Renal cortex interstitium (tissue), 11 donors: ENCODE results near the gene HES1. TPM values are rescaled to one million over a fixed set of nuclear protein-coding genes. Genes with fewer than 3 reads are reported as not detected.
A peak's percentile ranks its signal among the peaks of the same experiment; 100 is the strongest.
"Not testable (repeated sequence)": the region's sequence is repeated elsewhere in the genome, so short reads cannot be mapped to it uniquely, and the experiment has no call there.

Source experiments
- DNase-seq, 11 donors: peaks; one replicate each; pipeline ENCODE4 v3.0.0-alpha.2; 2013; ENCODE audit warnings: low read depth in 9 of 11, low spot score in 4 of 11; ENCODE audit errors: extremely low read depth in 1 of 11
- polyA plus RNA-seq, 3 donors: library from polyadenylated mRNA; unstranded; fragments of 120-200 nt; gene quantifications; one replicate each; pipeline ENCODE4 v1.2.1, GENCODE V29; 2013; ENCODE audit not compliant: insufficient read length in 3 of 3

The HES1 gene
- polyA plus RNA-seq, 3 donors, result 73.7 to 94.9 (median 76.1) TPM

- DNase-seq, result not testable (repeated sequence)
These were observed 15.0 kb downstream of the HES1 start for GRCh38 chr3:194150935-194151302.

- no peak for DNase-seq
These were observed 18.4 kb downstream of the HES1 start for GRCh38 chr3:194154346-194154745.

GRCh38 chr3:194156095-194156494 is 20.1 kb downstream of the HES1 start:
- DNase-seq, result no peak

- no peak for DNase-seq
These were observed 23.0 kb downstream of the HES1 start for GRCh38 chr3:194158942-194159439.

- DNase-seq, result no peak
These were observed 24.2 kb downstream of the HES1 start for GRCh38 chr3:194160158-194160557.

- no peak for DNase-seq
These were observed 25.4 kb downstream of the HES1 start for GRCh38 chr3:194161131-194162045.

- no peak for DNase-seq
These were observed 26.2 kb downstream of the HES1 start for GRCh38 chr3:194162070-194162678.

- no peak for DNase-seq
These were observed 27.1 kb downstream of the HES1 start for GRCh38 chr3:194162817-194163584.

GRCh38 chr3:194163697-194164096 is 27.7 kb downstream of the HES1 start:
- DNase-seq, result peak in 3 of 11 donors; percentile 57 to 65 (median 60)

- no peak for DNase-seq
These were observed 28.9 kb downstream of the HES1 start for GRCh38 chr3:194164861-194165260.

GRCh38 chr3:194165271-194166018 is 29.5 kb downstream of the HES1 start:
- DNase-seq, result no peak

- DNase-seq, result no peak
These were observed 30.9 kb downstream of the HES1 start for GRCh38 chr3:194166682-194167479.

GRCh38 chr3:194167480-194168282 is 31.7 kb downstream of the HES1 start:
- no peak for DNase-seq

- DNase-seq, result no peak
These were observed 33.0 kb downstream of the HES1 start for GRCh38 chr3:194168994-194169393.

- no peak for DNase-seq
These were observed 33.6 kb downstream of the HES1 start for GRCh38 chr3:194169595-194169994.

GRCh38 chr3:194170793-194171192 is 34.8 kb downstream of the HES1 start:
- DNase-seq, result no peak

- no peak for DNase-seq
These were observed 38.5 kb downstream of the HES1 start for GRCh38 chr3:194174406-194174805.
